HG03354 (cell line): Measurements from ENCODE around the gene CAPN7.
"Not testable (repeated sequence)": the region's sequence is repeated elsewhere in the genome, so short reads cannot be mapped to it uniquely, and the experiment has no call there.

Experiments
- ATAC-seq: cut with Tn5 transposase; IDR thresholded peaks from one replicate; pipeline ENCODE4 v1.9.1; 2021; ENCODE audit warnings: mild to moderate bottlenecking; ENCODE audit not compliant: unreplicated experiment, poor library complexity, severe bottlenecking

CAPN7 gene

DNA sequence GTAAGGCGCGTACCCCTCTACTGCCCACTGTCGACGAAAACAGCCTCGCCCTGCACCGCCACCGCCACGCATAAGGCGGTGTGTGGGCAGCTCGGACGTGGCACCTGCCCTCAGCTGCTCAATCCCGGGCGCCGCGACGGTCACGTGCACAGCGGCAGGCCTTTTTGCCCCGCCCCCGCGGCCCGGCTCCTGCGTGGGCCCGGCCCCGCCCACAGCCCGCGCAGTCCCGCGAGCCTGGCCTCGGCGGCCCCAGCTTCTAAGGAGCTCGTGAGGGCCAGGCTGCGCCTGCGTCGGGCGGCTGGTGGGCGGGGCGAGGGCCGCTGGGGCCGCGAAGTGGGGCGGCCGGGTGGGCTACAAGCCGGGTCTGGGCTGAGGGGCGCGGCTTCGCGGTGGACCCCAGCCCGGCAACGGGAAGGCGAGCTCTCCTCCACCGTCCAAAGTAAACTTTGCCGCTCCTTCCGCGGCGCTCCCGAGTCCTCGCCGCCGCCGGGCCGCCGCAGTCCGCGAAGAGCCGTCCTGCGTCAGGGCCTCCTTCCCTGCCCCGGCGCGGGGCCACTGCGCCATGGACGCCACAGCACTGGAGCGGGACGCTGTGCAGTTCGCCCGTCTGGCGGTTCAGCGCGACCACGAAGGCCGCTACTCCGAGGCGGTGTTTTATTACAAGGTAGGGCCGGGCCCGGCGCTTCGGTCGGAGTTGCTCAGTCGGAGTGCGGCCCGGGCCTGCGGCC is at the start of gene CAPN7:
Gene CAPN7 (plus strand): TSS at position 313 of the 728 bp plus-strand sequence. CDS start 250 bp downstream, at position 563.
- ATAC-seq: peak; percentile 88

DNA sequence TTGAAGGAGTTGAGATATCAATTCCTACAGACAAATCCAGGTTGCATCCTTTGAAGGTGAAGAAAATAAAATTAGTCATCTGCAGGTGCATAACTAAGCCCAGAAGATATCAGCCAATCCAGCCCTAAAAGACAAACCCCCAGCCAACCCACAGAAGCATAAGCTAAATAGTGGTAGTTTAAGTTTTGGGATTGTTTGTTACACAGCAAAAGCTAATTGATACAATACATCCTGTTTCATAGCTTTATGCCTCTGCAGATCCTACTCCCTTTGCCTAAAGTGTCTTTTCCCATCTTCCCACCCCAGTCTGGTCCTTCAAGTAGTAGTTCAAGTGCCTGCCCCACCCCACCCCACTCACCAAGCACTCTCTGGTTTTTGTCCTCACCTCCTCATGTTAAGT is 48.6 kb upstream of the CAPN7 start:
- ATAC-seq: no peak

DNA sequence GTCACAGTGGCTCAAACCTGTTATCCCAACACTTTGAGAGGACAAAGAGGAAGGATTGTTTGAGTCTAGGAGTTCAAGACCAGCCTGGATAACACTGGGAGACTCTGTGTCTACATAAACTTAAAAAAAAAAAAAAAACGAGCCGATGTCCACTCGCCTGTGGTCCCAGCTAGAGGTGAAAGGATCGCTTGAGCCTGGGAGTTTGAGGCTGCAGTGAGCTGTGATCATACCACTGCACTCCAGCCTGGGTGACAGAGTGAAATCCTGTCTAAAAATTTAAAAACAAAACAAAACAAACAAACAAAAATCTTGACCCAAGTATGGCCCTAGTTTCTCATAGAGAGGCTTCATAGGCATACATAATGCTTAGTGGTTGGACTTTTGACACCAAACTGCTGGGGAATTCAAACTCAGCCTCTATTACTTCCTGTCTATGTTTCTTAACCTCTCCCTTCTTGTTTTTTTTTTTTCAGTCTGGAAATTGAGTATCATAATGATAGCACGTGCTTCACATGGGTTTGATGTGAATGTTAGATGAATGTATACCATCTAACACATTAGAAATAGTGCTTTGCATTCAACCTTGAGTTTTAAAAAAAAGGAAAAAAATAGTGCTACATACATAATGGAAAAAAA is 46.4 kb upstream of the CAPN7 start:
- ATAC-seq: no peak

DNA sequence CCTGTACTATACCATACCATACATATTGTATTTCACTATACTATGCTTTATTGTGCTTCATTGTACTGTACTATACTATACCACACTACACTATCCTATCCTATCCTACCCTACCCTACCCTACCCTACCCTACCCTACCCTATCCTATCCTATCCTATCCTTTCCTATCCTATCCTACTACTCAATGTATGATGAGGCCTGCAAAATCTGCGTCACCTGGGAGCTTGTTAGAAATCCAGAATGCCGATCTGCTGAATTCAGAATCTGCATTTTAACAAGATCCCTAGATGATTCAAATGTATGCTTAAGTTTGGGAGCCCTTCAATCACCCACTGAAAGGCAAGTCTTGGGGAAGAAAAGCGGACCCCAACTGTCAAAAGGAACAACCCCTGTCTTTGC is 45.4 kb upstream of the CAPN7 start:
- ATAC-seq: no peak

DNA sequence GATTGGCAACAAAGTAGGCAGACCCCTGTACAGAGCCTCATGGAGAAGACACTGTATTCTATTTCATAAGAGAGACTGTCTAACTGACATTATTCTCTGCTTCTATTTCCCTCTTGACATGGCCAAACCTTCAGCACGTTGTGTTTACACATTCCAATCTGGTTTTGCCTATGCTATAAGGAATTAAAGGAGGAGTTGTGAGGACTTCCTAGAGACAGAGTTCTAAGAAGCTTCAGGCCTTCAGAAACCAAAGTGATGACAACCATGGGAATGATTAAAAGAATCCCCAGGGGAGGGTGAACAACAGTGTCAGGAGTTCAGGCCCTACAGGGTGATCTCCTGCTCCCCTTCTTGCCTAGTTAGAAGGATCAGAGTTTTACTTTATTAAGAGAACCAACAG is 44.9 kb upstream of the CAPN7 start:
- ATAC-seq: no peak

DNA sequence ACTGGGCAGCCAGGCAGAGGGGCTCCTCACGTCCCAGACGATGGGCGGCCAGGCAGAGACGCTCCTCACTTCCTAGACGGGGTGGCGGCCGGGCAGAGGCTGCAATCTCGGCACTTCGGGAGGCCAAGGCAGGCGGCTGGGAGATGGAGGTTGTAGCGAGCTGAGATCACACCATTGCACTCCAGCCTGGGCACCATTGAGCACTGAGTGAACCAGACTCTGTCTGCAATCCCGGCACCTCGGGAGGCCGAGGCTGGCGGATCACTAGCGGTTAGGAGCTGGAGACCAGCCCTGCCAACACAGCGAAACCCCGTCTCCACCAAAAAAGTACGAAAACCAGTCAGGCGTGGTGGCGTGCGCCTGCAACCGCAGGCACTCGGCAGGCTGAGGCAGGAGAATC is 42.4 kb upstream of the CAPN7 start:
- not testable (repeated sequence) for ATAC-seq

DNA sequence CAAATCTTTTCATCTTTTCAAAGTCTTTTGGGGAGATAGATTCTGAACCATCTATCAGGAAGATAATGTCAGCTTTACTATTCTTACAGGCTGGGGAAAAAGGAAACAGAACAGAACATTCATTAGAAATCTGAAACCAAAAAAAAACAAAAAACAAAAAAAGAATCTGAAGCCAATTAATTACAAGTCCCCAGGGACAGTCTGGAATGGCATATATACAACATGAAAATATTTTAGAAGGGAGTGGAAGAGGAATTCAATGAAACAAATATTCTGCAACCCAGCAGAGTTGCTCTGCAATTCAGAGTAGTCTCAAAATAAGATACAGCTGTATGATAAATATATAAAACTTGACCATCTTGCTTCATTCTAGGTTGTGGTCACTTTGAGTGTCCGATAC is 41.7 kb upstream of the CAPN7 start:
- no peak for ATAC-seq

DNA sequence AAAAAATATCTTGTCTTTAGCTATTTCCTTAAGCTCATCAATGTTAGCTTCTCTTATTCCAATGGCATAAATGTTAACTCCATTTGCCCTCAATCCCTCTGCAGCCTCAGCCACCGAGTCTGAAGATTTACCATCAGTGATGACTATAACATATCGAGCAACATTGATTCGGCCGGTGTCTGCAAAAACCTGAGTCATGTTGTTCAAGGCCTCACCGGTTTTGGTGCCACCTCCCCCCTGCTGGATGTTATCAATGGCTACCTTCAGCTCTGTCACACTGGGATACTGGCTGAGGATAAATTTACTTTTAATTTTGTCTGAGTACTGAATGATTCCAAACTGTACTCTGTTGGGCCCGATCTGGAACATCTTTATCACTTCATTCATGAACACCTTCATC is 41.0 kb upstream of the CAPN7 start:
- ATAC-seq: no peak

DNA sequence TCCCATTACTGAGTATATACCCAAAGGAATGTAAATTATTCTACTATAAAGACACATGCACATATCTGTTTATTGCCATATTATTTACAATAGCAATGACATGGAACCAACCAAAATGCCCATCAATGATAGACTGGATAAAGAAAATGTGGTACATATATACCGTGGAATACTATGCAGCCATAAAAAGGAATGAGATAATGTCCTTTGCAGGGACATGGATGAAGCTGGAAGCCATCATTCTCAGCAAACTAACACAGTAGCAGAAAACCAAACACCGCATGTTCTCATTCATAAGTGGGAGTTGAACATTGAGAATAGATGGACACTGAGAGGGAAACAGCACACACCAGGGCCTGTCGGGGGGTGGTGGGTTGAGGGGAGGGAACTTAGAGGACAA is 39.7 kb upstream of the CAPN7 start:
- ATAC-seq: not testable (repeated sequence)

DNA sequence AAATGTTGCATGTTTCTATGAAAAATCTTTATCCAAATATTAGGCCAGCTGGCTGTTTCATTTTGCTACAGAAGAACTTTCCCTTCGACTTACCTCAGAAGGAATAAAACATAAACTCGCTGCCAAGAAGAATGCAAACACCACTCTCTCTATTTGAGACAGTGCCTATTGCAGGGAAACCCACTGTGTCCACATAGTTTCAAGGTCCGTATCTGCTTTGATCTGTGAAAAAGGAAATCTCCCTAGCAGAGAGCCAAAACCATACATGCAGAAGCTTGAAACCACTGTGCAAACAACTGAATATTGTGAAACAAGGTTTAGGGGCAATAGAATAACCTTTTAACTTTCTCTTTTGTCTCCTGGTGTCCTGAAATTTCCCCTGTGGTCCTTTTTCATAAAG is 35.0 kb upstream of the CAPN7 start:
- peak; percentile 68 for ATAC-seq

DNA sequence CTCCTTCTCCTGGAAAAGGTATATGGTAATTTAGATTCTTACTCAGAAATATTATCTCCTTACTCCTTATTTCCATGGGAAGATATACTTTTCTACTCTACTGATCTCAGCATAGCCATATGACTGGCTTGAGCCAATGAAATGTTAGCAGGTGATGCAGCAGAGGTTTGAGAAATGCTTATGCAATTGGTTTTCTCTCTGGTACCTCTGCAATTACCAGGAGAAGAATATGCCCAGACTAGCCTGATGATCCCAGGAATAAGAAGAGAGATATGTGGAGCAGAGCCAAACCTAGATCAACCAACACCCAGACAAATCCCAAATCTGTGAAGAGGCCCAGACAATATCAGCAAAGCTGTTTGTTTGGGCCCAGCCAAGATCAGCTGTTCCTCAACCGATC is 33.2 kb upstream of the CAPN7 start:
- no peak for ATAC-seq

DNA sequence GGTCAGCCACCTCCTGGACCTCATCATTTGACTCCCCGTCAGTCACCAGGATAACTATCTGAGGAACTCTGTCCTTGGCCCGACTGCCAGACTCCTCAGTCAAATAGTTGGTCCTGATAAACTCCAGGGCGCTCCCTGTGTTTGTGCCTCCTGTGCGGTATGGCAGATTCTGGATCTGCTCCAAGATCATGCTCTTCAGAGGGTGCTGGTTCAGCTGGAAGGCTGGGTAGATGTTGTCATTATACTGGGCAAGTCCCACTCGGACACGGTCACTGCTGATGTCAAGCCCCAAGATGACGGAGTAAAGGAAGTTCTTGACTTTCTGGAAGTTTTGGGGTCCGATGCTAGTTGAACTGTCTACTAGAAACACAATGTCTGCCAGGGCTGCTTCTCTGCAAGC is 31.1 kb upstream of the CAPN7 start:
- ATAC-seq: no peak

DNA sequence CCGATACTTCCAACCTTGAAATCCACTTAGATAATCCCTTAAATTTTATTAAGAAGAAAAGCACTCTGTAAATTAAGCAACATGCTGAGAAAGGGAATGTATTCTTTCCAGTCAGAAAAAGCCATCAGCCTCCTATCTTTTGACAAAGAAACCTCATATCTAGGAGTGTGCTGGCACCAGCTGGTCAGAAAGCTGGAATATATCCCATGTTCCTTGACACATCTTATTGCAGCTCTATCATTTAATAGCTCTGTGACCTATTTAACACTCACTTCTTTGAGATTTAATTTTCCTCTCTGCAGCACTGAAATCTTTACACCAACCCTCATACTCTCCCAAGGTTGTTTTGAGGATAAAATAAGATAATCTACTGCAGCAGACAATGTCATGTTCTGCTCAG is 30.4 kb upstream of the CAPN7 start:
- ATAC-seq: no peak

DNA sequence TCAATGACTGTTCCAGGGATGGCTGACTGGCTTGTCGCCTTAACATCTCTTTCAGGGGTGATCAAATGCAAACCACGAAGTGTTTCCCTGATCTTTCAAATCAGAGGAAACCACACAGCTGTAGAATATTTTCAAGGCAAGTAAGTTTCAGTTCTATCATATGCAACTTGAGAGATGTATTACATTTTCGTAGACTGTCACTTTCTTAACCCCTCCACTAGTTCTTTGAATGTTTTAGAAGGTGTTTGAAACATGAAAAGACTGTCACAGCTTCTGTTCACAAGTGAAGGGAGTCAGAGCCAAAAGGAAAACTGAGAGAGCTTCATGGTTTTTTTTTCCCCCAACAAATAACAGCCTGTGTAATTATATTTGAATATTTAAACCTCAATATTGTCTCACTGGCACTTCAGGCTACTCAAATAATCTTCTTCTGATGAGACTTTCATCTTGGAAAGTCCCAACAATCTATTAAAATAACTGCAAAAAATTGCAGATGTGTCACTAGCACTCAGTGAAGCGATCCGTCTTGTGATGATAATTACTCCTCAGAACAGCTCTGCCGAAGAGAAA is 25.9 kb upstream of the CAPN7 start:
- ATAC-seq: peak; percentile 74

DNA sequence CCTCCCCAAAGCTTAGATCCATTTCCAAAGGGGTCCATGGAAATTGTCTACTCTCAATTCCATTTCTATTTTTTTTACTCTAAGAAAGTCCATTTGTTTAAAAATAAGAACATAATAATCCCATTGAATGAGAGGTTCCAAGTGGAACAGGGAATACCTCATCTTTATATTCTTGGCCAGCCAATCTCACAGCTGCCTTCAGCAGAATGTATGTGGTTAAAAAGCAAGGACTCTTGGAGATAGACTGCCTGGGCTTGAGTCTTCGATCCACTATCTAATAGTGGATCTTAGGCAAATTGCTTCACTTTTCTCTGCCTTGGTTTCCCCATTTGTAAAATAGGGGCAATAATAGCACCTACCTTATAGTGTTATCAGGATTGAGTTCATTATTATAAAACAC is 24.5 kb upstream of the CAPN7 start:
- ATAC-seq: no peak

DNA sequence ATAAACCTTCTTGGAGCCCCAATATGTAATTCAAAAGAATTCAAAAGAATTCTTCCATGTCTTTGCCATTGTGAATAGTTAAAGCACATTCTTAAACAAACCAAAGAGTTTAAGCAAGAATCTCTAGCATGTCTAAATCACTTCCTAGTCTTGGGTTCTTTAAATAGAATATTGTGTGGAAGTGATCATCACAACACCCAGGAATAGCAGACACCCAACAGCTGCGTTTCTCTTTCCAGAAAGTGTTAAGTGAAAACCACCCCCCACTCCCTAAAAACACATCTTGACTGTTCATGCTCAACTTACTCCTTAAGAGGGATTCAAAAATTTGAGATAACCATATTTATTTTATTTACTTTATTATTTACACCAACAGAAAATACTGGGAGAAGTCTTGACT is 24.1 kb upstream of the CAPN7 start:
- no peak for ATAC-seq

DNA sequence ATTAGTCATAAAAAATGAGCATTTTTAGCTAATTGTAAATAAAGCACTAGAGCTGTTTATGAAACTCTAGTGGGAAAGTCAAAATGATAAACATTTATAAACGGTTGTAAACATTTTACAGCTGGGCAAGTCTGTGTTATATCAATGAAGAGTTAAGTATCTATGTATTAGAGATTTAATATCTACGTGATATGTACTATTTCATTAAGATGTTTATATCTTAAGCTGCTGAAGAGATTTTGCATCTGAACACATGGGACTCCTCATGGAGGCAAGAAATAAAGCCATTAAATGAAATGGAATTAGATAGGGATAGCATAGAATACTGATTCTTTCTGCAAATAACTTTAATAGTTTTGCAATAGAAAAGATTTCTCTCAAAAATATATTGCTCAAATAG is 23.0 kb upstream of the CAPN7 start:
- no peak for ATAC-seq

DNA sequence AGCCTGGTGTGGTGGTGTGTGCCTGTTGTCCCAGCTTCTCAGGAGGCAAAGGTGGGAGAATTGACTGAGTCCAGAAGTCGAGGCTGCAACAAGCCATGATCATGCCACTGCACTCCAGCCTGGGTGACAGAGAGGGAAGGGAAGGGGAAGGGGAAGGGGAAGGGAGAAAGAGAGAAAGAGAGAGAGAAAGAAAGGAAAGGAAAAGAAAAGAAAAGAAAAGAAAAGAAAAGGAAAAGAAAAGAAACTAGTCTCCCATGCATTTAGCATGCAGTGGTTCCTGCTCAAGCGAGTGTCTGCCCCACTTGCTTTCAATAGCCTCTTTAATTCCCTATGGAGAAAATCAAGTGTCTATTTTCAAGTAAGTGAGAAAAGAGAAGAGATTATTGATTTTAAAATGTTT is 20.6 kb upstream of the CAPN7 start:
- no peak for ATAC-seq

DNA sequence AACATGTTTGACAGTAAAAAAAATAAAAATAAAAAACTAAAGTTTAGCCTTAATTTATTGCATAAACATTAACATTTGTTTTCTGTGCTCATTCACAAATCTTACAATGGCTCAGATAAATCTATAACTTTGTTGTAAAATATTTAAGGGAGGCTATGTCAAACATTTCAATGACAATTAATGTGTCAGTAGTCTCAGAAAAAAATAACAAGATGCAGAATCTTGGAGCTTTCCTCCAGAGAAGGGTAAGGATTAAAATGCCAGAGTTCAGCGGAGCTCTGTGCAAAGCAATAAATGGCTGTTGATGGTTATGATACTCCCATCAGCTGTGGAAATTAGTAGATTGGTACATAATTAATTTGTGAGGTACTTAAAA is 20.0 kb upstream of the CAPN7 start:
- no peak for ATAC-seq

DNA sequence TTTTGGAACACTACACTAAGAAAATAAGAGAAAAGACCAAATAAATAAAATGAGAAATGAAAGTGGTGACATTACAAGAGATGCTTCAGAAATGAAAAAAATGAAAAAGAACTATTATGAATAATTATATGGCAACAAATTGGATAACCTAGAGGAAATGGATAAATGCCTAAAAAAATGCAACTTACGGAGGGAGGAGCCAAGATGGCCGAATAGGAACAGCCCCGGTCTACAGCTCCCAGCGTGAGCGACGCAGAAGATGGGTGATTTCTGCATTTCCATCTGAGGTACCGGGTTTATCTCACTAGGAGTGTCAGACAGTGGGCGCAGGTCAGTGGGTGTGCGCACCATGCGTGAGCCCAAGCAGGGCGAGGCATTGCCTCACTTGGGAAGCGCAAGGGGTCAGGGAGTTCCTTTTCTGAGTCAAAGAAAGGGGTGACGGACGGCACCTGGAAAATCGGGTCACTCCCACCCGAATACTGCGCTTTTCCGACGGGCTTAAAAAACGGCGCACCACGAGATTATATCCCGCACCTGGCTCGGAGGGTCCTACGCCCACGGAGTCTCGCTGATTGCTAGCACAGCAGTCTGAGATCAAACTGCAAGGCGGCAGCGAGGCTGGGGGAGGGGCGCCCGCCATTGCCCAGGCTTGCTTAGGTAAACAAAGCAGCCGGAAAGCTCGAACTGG is 19.4 kb upstream of the CAPN7 start:
- ATAC-seq: not testable (repeated sequence)
